Mesodermal cell (in vitro differentiated cells): ENCODE results near the gene TSEN54.

Source experiments
- H3K27ac ChIP-seq: 2 replicates; pipeline ENCODE4 v1.7.0; 2013; ENCODE audit warnings: mild to moderate bottlenecking, low read depth, low read length, moderate library complexity; ENCODE audit not compliant: severe bottlenecking
- H3K36me3 ChIP-seq: 2 replicates; pipeline ENCODE4 v1.7.1; 2013; ENCODE audit warnings: mild to moderate bottlenecking, low read length, moderate library complexity; ENCODE audit not compliant: control insufficient read depth, insufficient read depth
- H3K4me1 ChIP-seq: one replicate; pipeline ENCODE4 v1.7.1; 2013; ENCODE audit warnings: mild to moderate bottlenecking, low read length; ENCODE audit not compliant: insufficient read depth, control insufficient read depth, poor library complexity, severe bottlenecking
- H3K4me3 ChIP-seq: 2 replicates; pipeline ENCODE4 v1.7.0; 2013; ENCODE audit warnings: low read length, control low read depth, mild to moderate bottlenecking; ENCODE audit not compliant: insufficient read depth, poor library complexity, severe bottlenecking; ENCODE audit errors: extremely low read depth
- H3K9me3 ChIP-seq: 2 replicates; pipeline ENCODE4 v1.7.1; 2013; ENCODE audit warnings: mild to moderate bottlenecking, low read length, moderate library complexity; ENCODE audit not compliant: control insufficient read depth
- WGBS, 2 experiments: methylation state at CpG; one replicate each; pipeline ENCODE4 v1.1.5; 2013; ENCODE audit warnings: missing lambda C conversion rate in 2 of 2; ENCODE audit not compliant: insufficient coverage in 2 of 2; 5-methylcytosine and 5-hydroxymethylcytosine counted together

Gene TSEN54

GRCh38 chr17:75530837-75531720, 14.8 kb downstream of the TSEN54 start:
- H3K27ac ChIP-seq: no peak overlapping the region
- peaks cover 11% of the 10 kb centered on the region for H3K36me3 ChIP-seq
- H3K4me1 ChIP-seq: peaks cover 25% of the 10 kb centered on the region
- no peaks in the 10 kb centered on the region for H3K9me3 ChIP-seq
- 89 to 92% methylated on average over 19 of the region's 19 CpGs for WGBS, 2 experiments
- H3K4me3 ChIP-seq: no peak overlapping the region

GRCh38 chr17:75531721-75532072, 15.4 kb downstream of the TSEN54 start:
- Histone ChIP-seq H3K4me3 (no peak overlapping the region), H3K27ac (no peak overlapping the region), H3K36me3 (peaks cover 11% of the 10 kb centered on the region), H3K9me3 (no peaks in the 10 kb centered on the region), H3K4me1 (peaks cover 20% of the 10 kb centered on the region)
- WGBS, 2 experiments: 69 to 100% methylated on average over 3 to 5 of the region's 7 CpGs

DNA sequence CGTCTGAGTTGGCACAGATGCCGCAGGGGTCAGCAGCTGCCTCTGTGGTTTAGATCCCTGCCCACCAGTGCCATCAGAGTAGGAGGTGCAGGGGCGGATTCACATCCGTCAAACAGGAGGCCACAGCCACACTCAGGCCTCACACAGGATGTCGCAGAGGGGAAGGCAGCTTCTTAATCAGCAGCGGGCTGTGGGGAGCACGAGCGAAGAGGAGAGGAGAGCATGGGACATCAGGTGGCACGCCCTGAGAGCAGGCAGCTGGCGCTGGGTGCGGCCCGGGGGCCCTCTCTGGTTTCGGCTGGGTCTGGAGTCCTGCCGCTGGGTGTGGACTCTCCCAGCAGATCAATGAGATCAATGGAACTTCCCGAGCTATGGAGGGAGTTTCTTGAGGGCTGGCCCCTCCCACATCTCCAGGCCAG, 18.8 kb downstream of the TSEN54 start:
- peaks cover 11% of the 10 kb centered on the region for H3K36me3 ChIP-seq
- no peak overlapping the region for H3K27ac ChIP-seq
- WGBS, 2 experiments: 81 to 86% methylated on average over 12 to 14 of the region's 15 CpGs

DNA sequence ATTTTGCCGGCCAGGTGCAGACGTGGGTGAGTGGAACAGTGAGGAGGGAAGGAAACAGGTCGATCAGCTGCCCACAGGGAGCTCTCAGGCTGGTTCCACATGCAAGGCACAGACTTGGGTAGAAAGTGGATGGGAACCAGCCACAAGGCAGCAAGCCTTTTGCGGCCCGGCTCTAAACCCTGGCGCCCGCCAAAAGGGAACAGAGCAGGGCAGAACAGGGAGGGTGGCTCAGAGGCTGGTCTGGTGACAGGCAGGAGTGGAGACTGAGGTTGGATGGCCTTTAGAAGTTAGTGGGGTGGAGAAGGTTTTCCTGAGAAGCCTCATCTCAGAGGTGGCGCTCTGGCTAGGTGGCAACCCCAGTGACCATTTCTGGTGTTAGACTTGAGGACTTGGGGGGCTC, 19.5 kb downstream of the TSEN54 start:
- Histone ChIP-seq H3K36me3 (peaks cover 11% of the 10 kb centered on the region), H3K9me3 (no peaks in the 10 kb centered on the region), H3K4me1 (peaks cover 15% of the 10 kb centered on the region), H3K4me3 (no peak overlapping the region), H3K27ac (no peak overlapping the region)
- WGBS, 2 experiments: 94 to 97% methylated on average over 7 to 8 of the region's 8 CpGs

More for the DNA sequence above, 18.8 kb downstream of the TSEN54 start:
- H3K4me1 ChIP-seq: peaks cover 15% of the 10 kb centered on the region
- no peak overlapping the region for H3K4me3 ChIP-seq
- H3K9me3 ChIP-seq: no peaks in the 10 kb centered on the region

- H3K27ac ChIP-seq: no peak overlapping the region
- no peaks in the 10 kb centered on the region for H3K9me3 ChIP-seq
- WGBS, 2 experiments: 83 to 86% methylated on average over 6 to 8 of the region's 10 CpGs
- H3K36me3 ChIP-seq: peaks cover 11% of the 10 kb centered on the region
- H3K4me3 ChIP-seq: no peak overlapping the region
- H3K4me1 ChIP-seq: peaks cover 14% of the 10 kb centered on the region
These were observed 20.0 kb downstream of the TSEN54 start for GRCh38 chr17:75536366-75536765.

DNA sequence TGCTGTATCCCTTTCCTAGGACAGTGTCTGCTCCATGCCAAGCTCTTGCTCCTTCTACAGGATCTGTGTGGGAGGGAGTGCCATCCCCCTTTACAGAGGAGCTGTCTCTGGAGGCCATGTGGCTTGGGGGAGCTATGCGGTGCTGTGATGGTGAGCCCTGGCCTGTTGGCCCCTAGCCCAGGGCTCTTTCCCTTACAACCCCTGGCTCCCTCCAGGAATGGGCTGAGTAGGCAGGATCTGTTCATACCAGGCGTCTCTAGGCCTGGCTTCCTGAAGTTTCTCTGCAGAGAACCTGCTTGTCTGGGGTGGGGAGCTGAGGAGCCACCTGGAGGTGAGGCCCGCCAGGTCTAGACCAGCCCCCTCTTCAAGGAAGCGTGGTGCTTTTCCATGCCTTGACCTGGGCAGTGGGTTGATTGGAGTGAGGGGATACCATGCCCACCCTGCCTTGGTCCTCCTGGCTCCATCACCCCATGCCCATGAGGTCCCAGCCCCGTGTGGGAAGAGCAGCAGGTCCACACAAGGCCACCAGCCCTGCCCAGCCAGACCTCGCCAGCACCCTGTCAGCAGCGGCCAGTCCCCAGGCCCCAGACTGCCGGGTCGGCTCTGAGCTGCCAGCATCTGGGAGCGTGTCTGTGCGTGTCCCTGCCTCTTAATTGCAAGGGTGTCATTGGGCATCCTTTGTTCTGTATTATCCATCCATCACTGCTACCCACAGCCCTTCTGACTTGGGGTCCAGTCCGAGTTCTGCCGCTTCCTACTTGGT, 23.8 kb downstream of the TSEN54 start:
- Histone ChIP-seq H3K4me1 (peaks cover 17% of the 10 kb centered on the region), H3K36me3 (peaks cover 5% of the 10 kb centered on the region), H3K4me3 (no peak overlapping the region), H3K9me3 (no peaks in the 10 kb centered on the region), H3K27ac (no peak overlapping the region)
- WGBS, 2 experiments: 92 to 95% methylated on average over 8 to 9 of the region's 13 CpGs

DNA sequence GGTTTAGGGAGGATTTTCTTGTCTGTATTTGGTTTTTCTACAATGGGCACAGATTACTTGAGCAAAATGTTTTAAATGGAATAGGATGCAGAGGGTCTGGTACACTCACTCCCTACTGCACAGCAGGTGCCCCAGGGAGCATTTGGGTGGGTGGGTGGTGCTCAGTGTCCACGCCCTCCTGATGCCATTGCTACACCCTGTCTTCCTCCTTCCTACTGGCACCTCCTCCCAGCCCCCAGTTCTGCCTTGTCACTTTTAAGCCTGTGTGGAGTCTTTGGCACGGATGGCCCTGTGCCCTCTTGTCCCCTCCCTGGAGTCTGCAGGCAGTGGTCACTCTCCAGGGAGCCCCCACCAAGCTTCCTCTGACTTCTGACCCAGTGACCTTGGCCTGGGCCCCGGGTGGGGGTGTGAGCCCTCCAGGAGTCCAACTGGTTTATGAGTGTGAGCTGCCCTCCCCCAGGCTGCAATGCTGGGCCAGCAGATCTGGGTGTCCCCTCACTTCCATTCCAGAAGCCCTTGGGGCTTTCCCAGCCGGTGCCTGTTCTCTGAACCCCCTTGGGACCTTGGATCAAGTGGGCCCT, 24.7 kb downstream of the TSEN54 start:
- WGBS, 2 experiments: 100% methylated on average over 2 of the region's 4 CpGs

DNA sequence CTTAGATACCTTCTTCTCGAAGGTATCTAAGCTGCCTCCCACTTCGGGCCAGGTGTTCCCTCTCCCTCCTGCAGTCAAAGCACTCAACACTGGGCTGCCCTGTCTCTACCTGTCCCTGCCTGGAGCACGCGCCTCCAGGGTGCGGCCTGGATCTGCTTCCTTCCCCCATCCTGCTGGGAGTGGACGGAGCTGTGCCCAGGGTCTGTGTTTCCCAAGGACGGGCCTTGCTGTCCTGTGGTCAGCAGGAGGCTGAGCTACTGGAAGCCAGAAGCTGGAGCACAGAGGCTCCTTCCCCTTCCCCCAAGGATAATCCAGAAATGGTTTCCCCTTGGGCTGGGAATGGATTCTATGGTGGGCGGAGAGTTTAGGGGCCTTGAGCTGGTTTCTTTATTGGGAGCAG, 25.9 kb downstream of the TSEN54 start:
- H3K27ac ChIP-seq: no peak overlapping the region
- H3K36me3 ChIP-seq: peaks cover 5% of the 10 kb centered on the region
- H3K4me3 ChIP-seq: no peak overlapping the region
- no peaks in the 10 kb centered on the region for H3K9me3 ChIP-seq
- WGBS, 2 experiments: 78 to 93% methylated on average over 6 to 7 of the region's 8 CpGs
- H3K4me1 ChIP-seq: peaks cover 18% of the 10 kb centered on the region

More for the DNA sequence above, 24.7 kb downstream of the TSEN54 start:
- Histone ChIP-seq H3K9me3 (no peaks in the 10 kb centered on the region), H3K27ac (no peak overlapping the region), H3K36me3 (peaks cover 5% of the 10 kb centered on the region), H3K4me1 (peaks cover 18% of the 10 kb centered on the region), H3K4me3 (no peak overlapping the region)

DNA sequence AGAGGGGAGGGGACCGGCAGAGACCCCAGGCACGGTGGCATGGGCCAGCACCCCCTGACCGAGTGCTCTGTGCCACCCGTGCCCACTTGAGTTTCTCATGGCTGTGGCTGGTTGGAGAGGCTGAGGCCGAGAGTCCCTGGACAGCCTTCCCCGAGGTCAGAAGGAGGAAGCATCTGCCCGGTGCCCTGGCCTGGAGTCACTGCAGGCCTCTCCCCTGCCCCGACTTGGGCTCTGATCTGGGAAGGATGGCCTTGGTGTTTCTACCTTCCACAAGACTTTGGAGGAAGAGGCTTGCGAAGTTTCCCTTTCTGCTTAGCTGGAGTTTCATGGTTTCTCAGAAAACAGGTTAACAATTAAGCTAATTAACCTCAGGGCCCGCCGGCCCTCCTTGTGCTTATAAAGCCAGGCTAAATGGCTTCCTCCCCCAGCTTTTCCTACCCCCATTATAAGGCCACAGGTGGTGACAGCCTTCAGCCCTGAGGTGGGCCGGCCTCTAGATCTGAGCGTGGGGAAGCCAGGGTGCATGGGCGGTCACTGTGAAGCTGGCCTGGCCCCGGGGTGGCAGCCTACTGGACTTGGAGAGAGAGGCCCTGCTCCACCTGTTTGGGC, 26.5 kb downstream of the TSEN54 start:
- WGBS, 2 experiments: 85 to 94% methylated on average over 13 to 15 of the region's 15 CpGs
- Histone ChIP-seq H3K36me3 (peaks cover 5% of the 10 kb centered on the region), H3K4me1 (peaks cover 18% of the 10 kb centered on the region), H3K27ac (no peak overlapping the region), H3K9me3 (no peaks in the 10 kb centered on the region), H3K4me3 (no peak overlapping the region)

DNA sequence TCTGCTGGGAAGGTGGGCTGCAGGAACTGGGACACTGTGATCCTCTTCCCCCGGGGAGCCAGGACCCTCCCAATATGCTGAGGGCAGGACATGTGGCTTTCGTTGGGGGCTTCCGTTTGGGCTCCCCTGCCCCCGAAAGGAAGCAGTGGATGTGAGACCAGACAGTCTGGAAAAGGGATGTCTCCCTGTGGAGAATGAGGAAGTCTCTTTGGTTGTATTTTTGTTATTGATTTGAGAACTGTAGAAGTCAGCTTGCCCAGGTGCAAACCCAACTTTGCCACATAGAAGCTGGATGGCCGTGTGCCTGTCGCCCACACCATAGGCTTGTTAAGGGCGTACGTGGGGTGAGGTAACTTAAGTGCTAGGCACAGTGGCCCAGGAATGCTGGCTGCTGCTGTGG, 27.9 kb downstream of the TSEN54 start:
- WGBS, 2 experiments: 86 to 100% methylated on average over 1 to 8 of the region's 8 CpGs
- no peaks in the 10 kb centered on the region for H3K9me3 ChIP-seq
- H3K36me3 ChIP-seq: peaks cover 5% of the 10 kb centered on the region
- no peak overlapping the region for H3K4me3 ChIP-seq
- peaks cover 18% of the 10 kb centered on the region for H3K4me1 ChIP-seq
- H3K27ac ChIP-seq: no peak overlapping the region
